Adrenal gland (tissue), 5 donors: ENCODE measurements around the gene TRMT61A.

Experiments used
- POLR2A ChIP-seq, 2 donors: fragments of 450-650 bp; IDR thresholded peaks; one replicate each; pipeline ENCODE4 v1.6.1; 2017; ENCODE audit warnings: antibody characterized with exemption in 2 of 2, mild to moderate bottlenecking in 2 of 2, moderate library complexity in 1 of 2
- TF ChIP-seq, protein P1 (sequence below), 6 experiments: fragments of 450-650 bp in 4 of 6; fragments of 200-600 bp in 2 of 6; sonication (generic) in 1 of 6; IDR thresholded peaks; 1 replicate in 5 of 6; 2 replicates in 1 of 6; pipeline versions ENCODE4 v1.5.1 to v1.8.0; 2016 to 2021; ENCODE audit warnings: antibody characterized with exemption in 6 of 6, mild to moderate bottlenecking in 2 of 6, moderate library complexity in 1 of 6
- donor health status: DM: no; HTN: no; CAD: no.

DNA sequence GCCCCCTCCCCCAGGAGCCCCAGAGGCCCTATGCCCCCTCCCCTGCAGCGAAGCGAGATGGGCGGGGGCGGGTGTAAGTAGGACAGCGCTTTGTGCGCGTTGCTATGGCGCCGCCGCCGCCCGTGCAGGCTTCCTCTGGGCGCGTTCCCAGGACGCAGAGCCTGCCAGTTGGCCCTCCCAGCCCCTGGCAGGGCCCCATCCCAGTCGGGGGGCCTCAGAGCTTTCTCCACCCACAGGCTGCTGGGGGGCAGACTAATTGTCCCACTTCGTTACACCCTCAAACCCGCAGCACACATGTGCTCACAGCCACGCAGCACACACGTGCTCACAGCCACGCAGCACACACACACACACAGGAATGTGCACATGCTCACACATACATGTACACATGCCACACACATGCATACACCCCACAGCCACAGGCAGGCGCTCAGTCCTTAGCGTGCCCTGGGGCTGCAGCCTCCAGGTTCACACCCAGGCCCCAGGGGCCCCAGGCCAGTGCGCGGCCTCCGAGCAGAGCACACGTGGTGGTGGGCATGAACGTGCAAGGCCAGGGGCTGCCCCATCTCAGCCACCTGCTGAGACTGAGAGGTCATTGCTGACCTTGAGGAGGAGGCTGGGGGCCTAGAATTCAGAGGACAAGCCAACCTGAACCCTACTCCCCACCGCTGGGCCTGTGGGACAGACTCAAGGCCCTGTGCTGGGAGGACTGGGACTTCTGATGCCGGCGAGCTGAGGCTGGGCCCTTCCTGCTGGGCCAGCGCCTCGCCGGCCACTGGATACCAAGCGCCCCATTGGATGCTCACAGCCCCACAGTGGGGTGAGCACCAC lies 15.6 kb downstream of the TRMT61A start:
- no peak for TF ChIP-seq POLR2A (IDR thresholded peaks at IDR 0.05)
- TF ChIP-seq, protein P1, sequence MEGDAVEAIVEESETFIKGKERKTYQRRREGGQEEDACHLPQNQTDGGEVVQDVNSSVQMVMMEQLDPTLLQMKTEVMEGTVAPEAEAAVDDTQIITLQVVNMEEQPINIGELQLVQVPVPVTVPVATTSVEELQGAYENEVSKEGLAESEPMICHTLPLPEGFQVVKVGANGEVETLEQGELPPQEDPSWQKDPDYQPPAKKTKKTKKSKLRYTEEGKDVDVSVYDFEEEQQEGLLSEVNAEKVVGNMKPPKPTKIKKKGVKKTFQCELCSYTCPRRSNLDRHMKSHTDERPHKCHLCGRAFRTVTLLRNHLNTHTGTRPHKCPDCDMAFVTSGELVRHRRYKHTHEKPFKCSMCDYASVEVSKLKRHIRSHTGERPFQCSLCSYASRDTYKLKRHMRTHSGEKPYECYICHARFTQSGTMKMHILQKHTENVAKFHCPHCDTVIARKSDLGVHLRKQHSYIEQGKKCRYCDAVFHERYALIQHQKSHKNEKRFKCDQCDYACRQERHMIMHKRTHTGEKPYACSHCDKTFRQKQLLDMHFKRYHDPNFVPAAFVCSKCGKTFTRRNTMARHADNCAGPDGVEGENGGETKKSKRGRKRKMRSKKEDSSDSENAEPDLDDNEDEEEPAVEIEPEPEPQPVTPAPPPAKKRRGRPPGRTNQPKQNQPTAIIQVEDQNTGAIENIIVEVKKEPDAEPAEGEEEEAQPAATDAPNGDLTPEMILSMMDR (IDR thresholded peaks at IDR 0.05): no peak
